NCI-H446 (cell line): ENCODE results near the gene PHF21A.

ENCODE experiments used
- DNase-seq, 2 experiments: peaks; one replicate each; lab custom pipeline; 2025; lab: John Stamatoyannopoulos, UW

PHF21A gene

GRCh38 chr11:46075928-46076327, 45.3 kb downstream of the PHF21A start:
- no peak for DNase-seq

- peak in 1 of 2 experiments; percentile 31 for DNase-seq
Measured at GRCh38 chr11:46075168-46075567, 46.1 kb downstream of the PHF21A start.

GRCh38 chr11:46073632-46074031, 47.6 kb downstream of the PHF21A start:
- DNase-seq, result no peak

GRCh38 chr11:46072172-46072964, 48.9 kb downstream of the PHF21A start:
- no peak for DNase-seq

- DNase-seq, result no peak
Measured at GRCh38 chr11:46071091-46071490, 50.2 kb downstream of the PHF21A start.

GRCh38 chr11:46069595-46069994, 51.7 kb downstream of the PHF21A start:
- no peak for DNase-seq

- DNase-seq, result no peak
Measured at GRCh38 chr11:46066335-46066734, 54.9 kb downstream of the PHF21A start.

- DNase-seq, result no peak
Measured at GRCh38 chr11:46065681-46066080, 55.6 kb downstream of the PHF21A start.

- no peak for DNase-seq
Measured at GRCh38 chr11:46064221-46064620, 57.0 kb downstream of the PHF21A start.

- DNase-seq, result no peak
Measured at GRCh38 chr11:46063138-46063537, 58.1 kb downstream of the PHF21A start.

- no peak for DNase-seq
Measured at GRCh38 chr11:46060013-46060412, 61.2 kb downstream of the PHF21A start.

GRCh38 chr11:46057489-46057888, 63.8 kb downstream of the PHF21A start:
- DNase-seq, result no peak

GRCh38 chr11:46055371-46055770, 65.9 kb downstream of the PHF21A start:
- no peak for DNase-seq

GRCh38 chr11:46051102-46051501, 70.2 kb downstream of the PHF21A start:
- DNase-seq, result no peak

- no peak for DNase-seq
Measured at GRCh38 chr11:46050662-46051061, 70.6 kb downstream of the PHF21A start.

GRCh38 chr11:46050003-46050461, 71.2 kb downstream of the PHF21A start:
- DNase-seq, result peak in 1 of 2 experiments; percentile 24

GRCh38 chr11:46049325-46049897, 71.8 kb downstream of the PHF21A start:
- no peak for DNase-seq

GRCh38 chr11:46048198-46048597, 73.1 kb downstream of the PHF21A start:
- DNase-seq, result no peak

GRCh38 chr11:46047520-46047919, 73.7 kb downstream of the PHF21A start:
- DNase-seq, result no peak

- no peak for DNase-seq
Measured at GRCh38 chr11:46045811-46046210, 75.4 kb downstream of the PHF21A start.

- DNase-seq, result no peak
Measured at GRCh38 chr11:46044601-46045000, 76.7 kb downstream of the PHF21A start.

GRCh38 chr11:46039990-46040389, 81.3 kb downstream of the PHF21A start:
- no peak for DNase-seq

GRCh38 chr11:46038529-46038928, 82.7 kb downstream of the PHF21A start:
- no peak for DNase-seq

- DNase-seq, result no peak
Measured at GRCh38 chr11:46036969-46037368, 84.3 kb downstream of the PHF21A start.
